GM04503 (cell line): Measurements from ENCODE around the gene ATP9B.

Source experiments
- DNase-seq: peaks from one replicate; pipeline ENCODE4 v3.0.0-alpha.2; 2012; ENCODE audit warnings: low read depth

ATP9B gene

GRCh38 chr18:79382681-79383387 is 313.6 kb downstream of the ATP9B start:
- no peak for DNase-seq

GRCh38 chr18:79383388-79384056 is 314.3 kb downstream of the ATP9B start:
- no peak for DNase-seq

- DNase-seq = no peak
Measured at GRCh38 chr18:79384151-79384807, 315.1 kb downstream of the ATP9B start.

GRCh38 chr18:79384834-79385233 is 315.6 kb downstream of the ATP9B start:
- no peak for DNase-seq

GRCh38 chr18:79385326-79385707 is 316.1 kb downstream of the ATP9B start:
- DNase-seq = no peak

GRCh38 chr18:79385708-79386341 is 316.6 kb downstream of the ATP9B start:
- no peak for DNase-seq

GRCh38 chr18:79386547-79386946 is 317.4 kb downstream of the ATP9B start:
- no peak for DNase-seq

GRCh38 chr18:79387214-79387613 is 318.0 kb downstream of the ATP9B start:
- no peak for DNase-seq

GRCh38 chr18:79387615-79388014 is 318.4 kb downstream of the ATP9B start:
- no peak for DNase-seq

GRCh38 chr18:79388043-79388442 is 318.8 kb downstream of the ATP9B start:
- no peak for DNase-seq

GRCh38 chr18:79389689-79390088 is 320.5 kb downstream of the ATP9B start:
- DNase-seq = no peak

- no peak for DNase-seq
Measured at GRCh38 chr18:79392226-79392625, 323.0 kb downstream of the ATP9B start.

GRCh38 chr18:79393181-79393634 is 324.0 kb downstream of the ATP9B start:
- no peak for DNase-seq

GRCh38 chr18:79393635-79394533 is 324.7 kb downstream of the ATP9B start:
- DNase-seq = peak; percentile 48

GRCh38 chr18:79394534-79395307 is 325.5 kb downstream of the ATP9B start:
- no peak for DNase-seq

GRCh38 chr18:79395308-79395640 is 326.1 kb downstream of the ATP9B start:
- no peak for DNase-seq

GRCh38 chr18:79395761-79396404 is 326.7 kb downstream of the ATP9B start, which contains the start of gene NFATC1:
Gene NFATC1 (plus strand): TSS chr18:79395930. CDS start chr18:79396225, 295 bp downstream.
- DNase-seq = no peak

GRCh38 chr18:79396431-79397246 is 327.4 kb downstream of the ATP9B start:
- no peak for DNase-seq

GRCh38 chr18:79397247-79397829 is 328.1 kb downstream of the ATP9B start:
- no peak for DNase-seq
